ENCODE results near the gene RFPL2.
"Not testable (repeated sequence)": the region's sequence is repeated elsewhere in the genome, so short reads cannot be mapped to it uniquely, and the experiment has no call there.

Gene RFPL2

DNA sequence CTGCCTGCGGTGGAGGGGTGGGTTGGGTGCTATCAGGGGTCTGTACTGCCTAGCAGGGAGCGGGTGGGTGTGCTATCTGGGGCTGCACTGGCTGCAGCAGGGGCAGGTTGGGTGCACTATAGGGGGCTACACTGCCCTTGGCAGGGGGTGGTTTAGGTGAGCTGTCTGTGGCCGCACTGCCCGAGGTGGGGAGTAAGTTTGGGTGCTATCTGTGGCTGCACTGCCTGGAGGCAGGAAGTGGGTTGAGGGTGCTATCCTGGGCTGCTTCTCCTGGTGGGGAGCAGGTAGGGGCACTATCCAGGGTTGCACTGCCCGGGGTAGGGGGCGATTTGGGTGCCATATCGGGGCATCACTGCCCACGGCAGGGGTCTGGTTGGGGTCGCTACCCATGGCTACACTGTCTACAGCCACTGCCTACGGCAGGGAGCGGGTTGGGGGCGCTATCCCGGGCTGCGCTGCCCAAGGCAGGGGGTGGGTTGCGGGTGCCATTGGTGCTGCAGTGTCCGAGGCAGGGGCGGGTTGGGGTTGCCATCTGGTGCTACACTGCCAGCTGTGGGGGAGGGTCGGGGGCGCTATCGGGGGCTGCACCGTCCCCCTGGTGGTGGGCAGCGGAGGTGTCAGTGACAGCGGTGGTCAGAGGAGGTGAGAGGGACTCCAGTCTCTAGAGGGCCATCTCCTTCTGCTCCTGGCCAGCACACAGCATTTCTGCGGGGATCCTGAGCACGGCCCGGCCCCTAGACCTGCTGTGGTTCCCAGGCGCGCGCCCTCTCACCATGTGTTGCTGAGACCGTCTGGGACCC is 1.3 kb upstream of the RFPL2 start:
- DNase-seq (ENCODE audit: low spot score): no peak

DNA sequence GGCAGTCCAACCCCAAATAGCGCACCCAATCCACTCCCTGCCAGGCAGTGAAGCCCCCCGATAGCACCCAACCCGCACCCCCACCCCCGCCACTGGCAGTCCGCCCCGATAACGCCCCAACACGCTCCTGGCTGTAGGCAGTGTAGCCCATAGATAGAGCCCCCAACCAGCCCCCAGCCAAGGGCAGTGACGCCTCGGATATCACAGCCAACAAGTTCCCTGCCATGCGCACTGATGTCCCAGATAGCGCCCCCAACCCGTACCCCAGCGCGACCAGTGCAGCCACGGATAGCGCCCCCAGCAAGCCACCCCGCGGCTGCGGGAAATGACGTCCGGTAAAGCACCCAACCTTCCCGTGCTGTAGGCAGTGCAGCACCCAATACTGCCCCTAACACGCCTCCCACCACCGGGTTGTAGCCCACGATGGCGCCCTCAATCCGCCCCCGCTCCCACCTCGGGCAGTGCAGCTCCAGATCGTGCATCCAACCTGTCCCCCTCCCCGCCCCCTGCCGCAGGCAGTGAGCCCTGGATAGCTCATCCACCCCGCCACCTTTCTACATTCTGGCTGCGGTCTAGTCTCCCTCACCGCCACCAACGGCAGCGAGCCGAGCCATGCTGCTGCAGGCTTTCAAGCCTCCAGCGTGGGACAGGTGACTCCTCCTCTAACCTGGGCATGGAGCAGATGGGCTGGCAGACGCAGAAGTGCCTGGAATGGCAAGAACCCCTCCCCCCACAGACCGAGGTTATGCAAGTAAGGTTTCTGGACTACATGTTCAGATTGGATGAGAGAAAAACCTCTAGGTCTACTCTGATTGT is 625 bp downstream of the RFPL2 start:
- DNase-seq (ENCODE audit: low spot score): no peak

DNA sequence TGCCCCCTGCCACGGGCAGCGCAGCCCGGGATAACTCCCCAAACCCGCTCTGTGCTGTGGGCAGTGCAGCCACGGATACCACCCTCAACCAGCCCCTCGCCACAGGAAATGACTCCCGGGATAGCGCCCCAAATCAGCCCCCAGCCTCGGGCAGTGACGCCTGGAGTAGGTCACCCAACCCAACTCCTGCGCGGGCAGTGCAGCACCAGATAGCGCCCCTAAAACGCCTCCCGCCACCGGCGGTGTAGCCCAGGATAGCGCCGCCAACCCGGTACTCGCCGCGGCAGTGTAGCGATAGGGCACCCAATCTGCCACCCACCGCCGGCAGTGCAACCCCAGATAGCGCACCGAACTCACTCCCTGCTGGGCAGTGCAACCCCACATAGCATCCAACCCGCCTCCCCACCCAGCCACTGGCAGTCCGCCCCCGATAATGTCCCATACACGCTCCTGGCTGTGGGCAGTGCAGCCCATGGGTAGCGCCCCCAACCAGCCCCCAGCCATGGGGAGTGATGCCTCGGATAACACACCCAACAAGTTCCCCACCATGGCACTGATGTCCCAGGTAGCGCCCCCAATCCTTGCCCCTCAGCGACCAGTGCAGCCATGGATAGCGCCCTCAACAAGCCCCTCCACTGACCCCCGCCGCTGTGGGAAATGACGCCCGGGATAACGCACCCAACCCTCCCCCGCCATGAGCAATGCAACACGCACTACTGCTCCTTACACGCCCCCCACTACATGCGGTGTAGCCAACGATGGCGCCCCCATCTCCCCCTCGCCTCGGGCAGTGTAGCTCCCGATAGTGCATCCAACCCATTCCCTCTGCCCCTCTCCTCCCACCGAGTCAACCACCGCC is 1.5 kb downstream of the RFPL2 start:
- DNase-seq (ENCODE audit: low spot score): no peak

DNA sequence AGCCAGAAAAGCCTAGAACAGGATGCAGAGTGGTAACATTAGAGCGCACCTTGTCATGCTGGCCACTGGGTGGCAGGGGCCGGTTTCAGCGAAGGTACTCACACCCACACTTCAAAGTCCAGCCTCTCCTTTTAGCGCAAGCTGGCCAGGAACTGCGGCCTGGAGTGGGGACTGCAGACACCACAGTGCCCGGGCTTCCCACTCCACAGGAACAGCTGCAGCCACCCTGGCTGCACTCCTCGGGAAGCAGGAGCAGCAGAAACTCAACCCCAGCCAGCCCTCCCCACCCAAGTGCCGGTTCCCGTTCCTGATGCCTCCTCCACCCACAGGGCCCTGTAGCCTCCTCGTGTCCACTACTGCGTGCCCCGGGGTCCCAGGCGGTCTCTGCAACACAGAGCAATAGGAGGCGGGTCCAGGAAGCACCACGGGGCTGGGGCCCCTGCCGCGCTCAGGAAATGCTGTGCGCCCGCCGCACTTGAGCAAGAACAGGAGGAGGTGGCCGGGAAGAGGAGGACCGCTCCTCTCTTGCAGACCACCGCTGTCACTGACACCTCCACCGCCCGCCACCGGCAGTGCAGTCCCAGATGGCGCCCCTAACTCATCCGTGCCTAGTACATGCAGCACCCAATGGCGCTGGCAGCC is 2.2 kb downstream of the RFPL2 start:
- DNase-seq (ENCODE audit: low spot score): peak; percentile 32

DNA sequence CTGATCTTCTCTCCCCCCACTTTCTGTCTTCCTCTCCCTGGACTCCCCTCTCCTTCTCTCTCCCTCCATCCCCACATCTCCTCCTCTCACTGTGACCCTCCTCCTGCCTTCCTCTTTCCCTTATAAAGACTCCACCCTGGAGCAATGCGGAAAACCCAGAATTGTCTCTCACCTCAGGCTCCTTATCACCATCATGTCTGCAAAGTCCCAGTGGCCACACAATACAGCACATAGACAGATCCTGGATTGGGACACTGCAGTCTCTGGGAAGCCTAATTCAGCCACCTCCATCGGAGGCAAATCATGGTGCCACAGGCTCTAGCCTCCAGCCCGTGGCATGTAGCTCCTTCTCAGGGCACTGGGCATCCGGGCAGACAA is 2.7 kb downstream of the RFPL2 start:
- DNase-seq (ENCODE audit: low spot score): no peak

DNA sequence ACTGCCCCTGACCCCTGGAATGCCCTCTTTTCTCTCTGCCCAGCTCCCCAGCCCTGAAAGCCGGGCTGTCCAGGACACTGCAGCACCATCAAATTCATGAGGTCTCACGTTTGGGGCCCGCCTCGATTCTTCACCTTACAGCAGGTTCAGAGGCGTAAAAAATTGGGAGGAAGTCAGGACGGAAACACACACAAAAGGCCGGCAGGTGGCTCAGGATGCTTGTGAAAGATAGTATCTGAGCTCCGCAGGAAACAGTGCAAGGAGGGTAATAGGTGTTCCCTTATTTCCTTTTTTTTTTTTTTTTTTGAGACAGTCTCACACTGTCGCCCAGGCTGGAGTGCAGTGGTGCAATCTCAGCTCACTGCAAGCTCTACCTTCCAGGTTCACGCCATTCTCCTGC is 4.1 kb downstream of the RFPL2 start:
- DNase-seq (ENCODE audit: low spot score): peak; percentile 54

DNA sequence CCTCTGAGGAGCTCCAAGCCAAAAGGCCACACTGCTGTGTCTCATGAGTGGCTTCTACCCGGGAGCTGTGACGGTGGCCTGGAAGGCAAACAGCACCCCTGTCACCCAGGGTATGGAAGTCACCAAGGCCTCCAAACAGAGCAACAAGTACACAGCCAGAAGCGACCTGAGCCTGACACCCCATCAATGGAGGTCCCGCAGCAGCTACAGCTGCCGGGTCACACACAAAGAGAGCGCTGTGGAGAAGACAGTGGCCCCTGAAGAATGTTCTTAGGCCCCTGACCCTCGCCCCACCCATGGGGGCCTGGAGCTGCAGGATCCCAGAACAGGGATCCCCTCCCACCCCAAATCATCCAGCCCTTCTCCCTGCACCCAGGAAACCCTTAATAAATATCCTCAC is 4.9 kb downstream of the RFPL2 start:
- DNase-seq (ENCODE audit: low spot score): no peak

DNA sequence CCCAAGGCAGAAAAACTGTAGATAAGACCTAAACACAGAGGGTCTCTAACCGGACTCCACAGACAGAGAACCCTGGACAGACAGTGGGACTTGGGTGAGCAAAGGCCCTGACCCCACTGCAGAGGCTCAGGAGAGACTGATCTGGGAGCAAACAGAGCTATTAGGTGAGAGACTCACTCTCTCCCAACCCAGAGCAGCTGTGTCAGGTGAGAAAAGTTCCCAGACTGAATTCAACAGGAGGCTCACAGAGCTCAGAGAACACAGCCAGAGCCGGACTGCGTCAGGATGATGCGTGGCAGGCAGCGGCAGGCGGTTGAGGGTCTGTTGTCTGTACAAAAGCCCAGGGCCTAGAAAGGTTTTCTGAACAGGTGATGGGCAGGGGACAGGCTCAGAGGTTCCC is 5.5 kb downstream of the RFPL2 start:
- no peak for DNase-seq (ENCODE audit: low spot score)

DNA sequence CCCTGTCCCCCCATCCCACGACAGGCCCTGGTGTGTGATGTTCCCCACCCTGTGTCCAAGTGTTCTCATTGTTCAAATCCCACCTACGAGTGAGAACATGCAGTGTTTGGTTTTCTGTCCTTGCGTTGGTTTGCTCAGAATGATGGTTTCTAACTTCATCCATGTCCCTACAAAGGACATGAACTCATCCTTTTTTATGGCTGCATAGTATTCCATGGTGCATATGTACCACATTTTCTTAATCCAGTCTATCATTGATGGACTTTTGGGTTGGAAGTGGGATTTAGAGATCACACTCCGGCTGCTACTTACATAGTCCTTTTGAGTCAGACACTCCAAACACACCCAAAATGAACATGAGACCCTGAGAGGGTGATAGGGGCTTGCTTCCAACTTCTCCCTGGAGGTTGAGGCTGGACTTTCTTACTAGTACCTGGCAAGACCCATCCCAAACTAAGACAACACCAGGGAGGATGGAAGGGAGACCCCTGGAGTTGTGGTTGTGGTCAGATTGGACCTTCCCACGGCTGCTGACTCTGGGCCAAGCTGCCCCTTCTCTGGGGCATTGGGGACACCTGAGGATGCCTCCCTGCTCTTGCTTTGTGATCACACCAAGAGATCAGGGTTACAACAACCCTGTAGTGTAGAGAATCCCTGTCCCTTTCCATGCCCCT is 7.2 kb downstream of the RFPL2 start:
- not testable (repeated sequence) for DNase-seq (ENCODE audit: low spot score)

DNA sequence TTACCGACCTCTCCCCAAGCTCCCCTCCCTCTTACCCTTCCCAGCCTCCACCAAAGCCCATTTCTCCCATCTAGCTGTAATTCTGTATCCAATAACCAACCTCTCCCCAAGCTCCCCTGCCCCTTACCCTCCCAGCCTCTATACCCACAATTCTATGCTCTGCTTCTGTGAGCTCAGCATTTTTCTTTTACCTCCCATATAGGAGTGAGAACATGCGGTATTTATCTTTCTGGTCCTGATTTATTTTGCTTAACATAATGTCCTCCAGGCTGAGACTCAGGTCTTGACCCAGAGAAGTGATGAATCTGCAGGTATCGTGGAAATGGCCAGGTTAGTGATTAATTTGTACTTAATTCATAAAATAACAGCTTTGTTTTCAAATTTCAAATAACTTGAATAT is 9.0 kb downstream of the RFPL2 start:
- DNase-seq (ENCODE audit: low spot score): not testable (repeated sequence)

DNA sequence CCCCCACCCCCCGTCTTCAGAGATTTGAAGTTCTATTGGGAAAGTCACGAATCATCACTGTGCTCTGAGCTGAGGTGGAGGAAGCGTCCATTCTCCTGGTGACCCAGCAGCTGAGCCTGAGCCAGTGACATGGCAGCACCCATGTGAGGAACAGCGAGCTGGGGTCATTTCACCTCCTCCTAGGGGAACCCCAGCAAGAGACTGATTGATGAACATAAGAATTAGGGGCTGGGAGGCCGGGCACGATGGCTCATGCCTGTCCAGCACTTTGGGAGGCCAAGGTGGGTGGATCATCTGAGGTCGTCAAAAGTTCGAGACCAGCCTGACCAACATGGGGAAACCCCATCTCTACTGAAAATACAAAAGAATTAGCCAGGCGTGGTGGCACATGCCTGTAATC is 11.5 kb downstream of the RFPL2 start:
- not testable (repeated sequence) for DNase-seq (ENCODE audit: low spot score)

DNA sequence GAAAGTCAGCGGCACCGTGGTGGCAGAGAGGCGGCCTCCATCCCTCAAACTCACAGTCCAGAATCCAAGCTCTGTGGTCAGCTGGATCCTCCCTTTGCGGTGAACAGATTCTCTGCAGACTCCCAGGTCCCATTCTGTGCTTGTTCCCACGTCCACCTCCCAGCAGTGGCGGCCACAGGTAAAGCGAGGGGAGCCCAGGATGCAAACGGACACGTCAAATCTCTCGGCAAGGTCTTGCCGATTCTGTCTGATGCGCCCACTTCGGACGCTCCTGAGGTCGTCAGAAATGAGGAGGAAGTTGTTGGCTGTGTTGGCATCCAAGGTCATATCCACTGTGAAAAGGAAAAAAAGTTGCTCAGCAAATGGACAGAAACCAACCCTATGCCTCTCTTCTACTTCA is 13.9 kb downstream of the RFPL2 start:
- DNase-seq (ENCODE audit: low spot score): not testable (repeated sequence)

DNA sequence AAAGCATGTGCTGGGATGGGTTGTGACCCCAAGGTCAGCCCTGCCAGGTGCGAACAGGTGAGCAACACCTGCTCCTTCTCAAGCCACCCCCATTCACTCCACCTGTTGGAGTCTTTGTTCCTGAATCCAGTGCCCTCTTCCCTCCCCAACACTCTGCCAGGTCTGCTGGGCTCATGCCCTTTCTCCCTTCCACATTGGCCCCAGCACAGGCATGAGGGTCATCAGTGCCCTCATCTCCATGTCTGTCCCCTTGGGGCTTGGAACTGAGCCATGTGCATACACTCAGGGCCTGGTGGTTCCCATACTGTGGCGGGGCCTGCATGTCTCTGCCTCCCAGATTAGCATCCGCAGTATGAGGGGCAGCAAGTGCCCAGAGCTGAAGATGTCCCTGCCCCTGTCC is 19.1 kb downstream of the RFPL2 start:
- DNase-seq (ENCODE audit: low spot score): no peak

DNA sequence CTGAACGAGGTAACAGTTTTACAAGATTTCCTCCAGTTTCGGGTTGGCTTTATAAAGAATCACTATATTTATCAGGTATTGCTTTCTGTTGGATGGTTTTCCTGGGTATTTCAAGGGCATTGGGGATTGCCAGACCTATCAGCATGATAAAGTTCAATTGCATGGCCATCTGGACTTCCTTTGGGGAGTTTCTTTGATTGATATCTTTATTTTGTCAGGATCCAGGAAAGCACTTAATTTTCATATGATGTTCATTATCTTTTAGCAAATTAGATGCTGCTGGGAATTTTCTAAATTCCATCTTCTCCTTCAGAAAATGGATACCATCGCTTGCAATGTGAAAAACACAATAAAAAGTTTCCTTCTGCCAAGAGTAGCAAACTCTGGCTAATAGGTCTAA is 21.2 kb downstream of the RFPL2 start:
- no peak for DNase-seq (ENCODE audit: low spot score)

DNA sequence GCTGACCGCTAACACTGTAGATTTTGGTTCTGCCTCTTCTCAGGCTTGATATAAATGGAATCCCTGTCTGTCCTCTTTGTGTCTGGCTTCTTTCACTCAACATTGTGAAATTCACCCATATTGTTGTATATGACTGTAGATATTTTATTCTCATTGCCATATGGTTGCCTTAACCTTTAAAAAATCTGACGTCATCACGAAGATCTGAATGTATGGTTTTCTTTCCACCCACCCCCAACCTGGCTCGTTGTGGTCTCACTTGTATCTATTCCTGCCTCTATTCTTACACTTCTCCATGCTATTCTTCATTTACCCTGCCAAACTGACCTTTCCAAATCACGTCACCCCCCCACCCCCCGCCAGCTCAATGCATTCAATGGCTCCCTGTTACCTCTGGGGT is 23.8 kb downstream of the RFPL2 start:
- no peak for DNase-seq (ENCODE audit: low spot score)

DNA sequence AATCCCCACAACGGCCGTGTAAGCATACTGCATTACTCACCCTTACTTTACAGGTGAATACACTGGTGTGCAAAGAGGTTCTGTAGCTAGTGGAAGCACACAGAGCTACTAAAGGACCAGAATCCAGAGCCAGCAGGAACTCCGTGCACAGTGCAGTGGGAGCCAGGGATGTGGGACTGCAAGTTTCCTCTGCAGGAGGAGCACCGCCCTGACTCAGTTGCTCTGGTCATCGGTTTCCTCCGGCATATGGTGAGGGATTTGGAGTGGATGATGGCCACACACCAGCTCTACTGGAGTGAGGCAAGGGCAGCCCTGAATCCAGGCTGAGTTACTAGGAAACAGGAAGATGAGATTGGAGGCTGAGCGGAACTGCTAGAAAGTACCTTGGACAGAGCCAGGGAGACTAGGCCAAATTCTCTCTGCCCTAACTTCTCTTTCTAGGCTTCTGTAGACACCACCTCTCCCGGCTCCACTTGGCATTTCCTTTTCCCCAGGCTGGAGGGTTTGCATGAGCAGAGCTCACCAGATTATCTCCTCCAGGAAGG is 27.6 kb downstream of the RFPL2 start:
- no peak for DNase-seq (ENCODE audit: low spot score)

DNA sequence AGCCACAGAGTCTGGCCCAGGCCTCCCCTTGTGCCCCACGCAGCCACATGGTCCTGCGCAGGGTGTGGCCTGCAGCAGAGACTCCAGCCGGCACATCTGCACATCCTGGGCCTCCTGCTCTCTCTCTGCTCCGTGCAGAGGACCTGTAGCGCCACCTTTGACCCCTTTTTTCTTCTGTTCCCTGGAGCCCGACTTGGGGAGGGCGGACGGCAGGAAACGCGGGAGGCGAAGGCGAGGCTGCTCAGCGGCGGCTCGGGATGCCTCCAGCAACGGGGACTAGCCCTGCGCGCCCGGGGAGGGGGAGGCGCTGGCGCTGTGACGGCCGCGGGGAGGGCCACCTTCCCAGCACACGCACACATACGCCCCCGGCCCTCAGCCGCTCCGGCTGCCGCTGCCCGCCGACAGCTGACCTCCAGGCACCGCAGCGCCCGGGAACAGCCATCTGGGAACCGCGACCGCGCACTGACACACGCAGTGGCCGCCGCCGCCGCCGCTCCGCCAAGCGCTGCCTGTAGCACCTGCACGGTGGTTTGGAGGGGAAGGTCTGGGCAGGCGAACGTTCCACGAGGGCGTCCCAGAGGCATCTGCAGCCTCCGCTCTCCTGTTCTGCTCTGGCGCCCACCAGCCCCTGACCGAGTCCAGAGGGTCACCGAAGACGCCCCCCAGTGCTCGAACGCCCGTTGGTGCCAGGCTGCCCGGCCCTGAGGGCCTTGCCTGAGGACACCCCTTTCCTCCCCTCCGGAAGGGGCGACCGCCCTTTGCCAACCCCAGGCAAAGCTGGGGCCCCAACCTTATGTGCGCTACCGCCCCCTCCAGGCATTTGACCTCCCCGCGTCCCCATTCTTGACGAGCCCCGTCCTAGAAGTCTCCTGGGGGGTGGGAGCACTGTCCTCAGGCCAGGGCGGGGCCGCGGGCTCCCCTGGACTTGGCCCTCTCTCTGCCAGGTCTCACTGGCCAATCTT is 28.9 kb downstream of the RFPL2 start:
- no peak for DNase-seq (ENCODE audit: low spot score)

DNA sequence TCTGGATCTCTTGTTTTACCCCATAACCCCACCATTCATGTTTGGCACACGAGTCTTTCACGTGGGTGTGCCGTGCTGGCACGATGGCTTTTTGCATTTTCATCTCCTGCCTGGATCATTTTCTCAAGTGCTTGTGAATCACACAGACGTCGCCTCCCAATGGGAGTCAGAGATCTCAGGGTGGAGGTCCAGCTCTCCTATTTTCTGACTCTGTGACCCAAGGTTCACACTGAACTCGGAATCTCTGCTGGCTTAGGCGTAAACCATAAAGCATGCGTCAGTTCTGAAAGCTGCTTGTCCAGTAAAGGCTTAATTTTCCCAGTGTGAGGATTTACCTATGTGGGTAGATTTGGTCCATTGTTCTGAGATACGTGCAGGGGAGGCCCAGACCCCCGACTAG is 29.8 kb downstream of the RFPL2 start:
- no peak for DNase-seq (ENCODE audit: low spot score)

DNA sequence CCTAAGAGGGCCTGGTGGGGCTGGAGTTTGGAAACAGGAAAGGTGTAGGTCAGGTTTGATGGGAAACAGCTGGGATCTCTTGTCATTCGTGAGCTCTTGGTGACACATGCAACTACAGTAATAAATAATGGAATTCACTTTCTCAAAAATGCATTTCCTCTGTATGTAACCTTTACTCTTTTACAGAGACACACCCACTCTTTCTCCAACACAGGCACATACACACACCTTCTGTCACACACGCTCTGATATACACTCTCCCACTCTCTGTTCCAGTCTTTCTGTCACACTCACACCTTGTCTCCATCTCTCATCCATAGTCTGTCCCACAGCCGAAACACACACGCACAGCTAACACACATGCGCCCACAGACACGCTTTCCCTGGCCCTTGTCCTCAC is 39.2 kb downstream of the RFPL2 start:
- DNase-seq (ENCODE audit: low spot score): no peak

Measured in CD4-positive, alpha-beta T cell treated with Interleukin-6 at 100 ng/mL for 8 hours (primary cell).